PFSK-1 (cell line): ENCODE data around the gene TMEM42.

ENCODE experiments used
- POLR2AphosphoS5 ChIP-seq: IDR thresholded peaks from 2 replicates; pipeline ENCODE4 v1.6.1; 2012; ENCODE audit warnings: low read depth, mild to moderate bottlenecking, control low read depth, low read length, moderate library complexity
- REST ChIP-seq, 2 experiments: IDR thresholded peaks; 2 replicates each; pipeline versions ENCODE4 v1.6.1 to v1.8.0; 2011 to 2012; ENCODE audit warnings: low read depth in 2 of 2, low read length in 2 of 2, control low read depth in 1 of 2, inconsistent platforms in 1 of 2, mild to moderate bottlenecking in 1 of 2, moderate library complexity in 1 of 2; ENCODE audit not compliant: insufficient read depth in 1 of 2
- SIN3A ChIP-seq: IDR thresholded peaks from 2 replicates; pipeline ENCODE4 v1.6.1; 2012; ENCODE audit warnings: mild to moderate bottlenecking, low read length, moderate library complexity, borderline replicate concordance; ENCODE audit not compliant: insufficient read depth
- TAF1 ChIP-seq: IDR thresholded peaks from 2 replicates; pipeline ENCODE4 v1.6.1; 2012; ENCODE audit warnings: low read length, control low read depth, borderline replicate concordance; ENCODE audit not compliant: insufficient read depth

- no peak for TF ChIP-seq POLR2AphosphoS5
- no peak for TF ChIP-seq REST (IDR thresholded peaks at IDR 0.05; ENCODE audit: insufficient read depth in 1 of 2, low read depth in 2 of 2, low read length in 2 of 2)
- no peak for TF ChIP-seq SIN3A
- TF ChIP-seq TAF1: no peak
These were observed 43.9 kb downstream of the TMEM42 start for GRCh38 chr3:44905446-44906157.
